PC-3 (cell line): ENCODE data around the gene BHLHE23. TPM values are rescaled to one million over a fixed set of nuclear protein-coding genes. Genes with fewer than 3 reads are reported as not detected.

Experiments
- ATAC-seq: fragments of 200-7000 bp; cut with Tn5 transposase; 2 replicates; pipeline ENCODE4 v1.9.1; 2020; ENCODE audit warnings: mild to moderate bottlenecking, moderate library complexity
- BruUV-seq: library from RNA; stranded (reverse); fragments of 400-500 nt; replicated peaks from 2 replicates; lab custom pipeline; 2021; lab: Mats Ljungman, UMichigan
- CTCF ChIA-PET: fragments of 300-600 bp; sonication (Branson Sonifier 250); formaldehyde crosslinking; loops from one replicate; lab custom pipeline; 2022; ENCODE audit warnings: antibody characterized with exemption; lab: Charles Lee
- POLR2A ChIA-PET: fragments of 300-600 bp; sonication (Branson Sonifier 250); formaldehyde crosslinking; loops from one replicate; lab custom pipeline; 2022; ENCODE audit warnings: antibody characterized with exemption; ENCODE audit not compliant: unreplicated experiment; lab: Charles Lee
- DNase-seq: peaks from one replicate; pipeline ENCODE4 v3.0.0-alpha.2; 2015
- H2AFZ ChIP-seq: fragments of 300-600 bp; sonication (generic); 2 replicates; pipeline ENCODE4 v1.6.0; 2016; ENCODE audit warnings: antibody characterized with exemption, low read length
- H3F3A ChIP-seq: fragments of 300-600 bp; sonication (generic); one replicate; pipeline ENCODE4 v1.6.0; 2017; ENCODE audit warnings: antibody characterized with exemption, low read length, control low read depth, mild to moderate bottlenecking; ENCODE audit not compliant: unreplicated experiment
- H3K27ac ChIP-seq: fragments of 300-600 bp; sonication (generic); 2 replicates; pipeline ENCODE4 v1.5.1; 2016; ENCODE audit warnings: mild to moderate bottlenecking, low read length
- H3K27me3 ChIP-seq: fragments of 300-600 bp; sonication (generic); 2 replicates; pipeline ENCODE4 v1.6.1; 2016; ENCODE audit warnings: low read length, mixed read lengths
- H3K36me3 ChIP-seq: fragments of 300-600 bp; sonication (generic); 2 replicates; pipeline ENCODE4 v1.6.1; 2016; ENCODE audit warnings: low read depth, mixed run types, low read length, mixed read lengths
- H3K4me1 ChIP-seq: fragments of 300-600 bp; sonication (generic); 2 replicates; pipeline ENCODE4 v1.5.1; 2016; ENCODE audit warnings: low read length; ENCODE audit not compliant: insufficient read depth
- H3K4me2 ChIP-seq: fragments of 300-600 bp; sonication (generic); 2 replicates; pipeline ENCODE4 v1.6.0; 2016; ENCODE audit warnings: low read length
- H3K4me3 ChIP-seq: fragments of 300-600 bp; sonication (generic); 2 replicates; pipeline ENCODE4 v1.5.1; 2016; ENCODE audit warnings: mild to moderate bottlenecking, low read length, mixed read lengths
- H3K79me2 ChIP-seq: fragments of 300-600 bp; sonication (generic); 2 replicates; pipeline ENCODE4 v1.6.1; 2017; ENCODE audit warnings: low read length, mixed read lengths
- H3K9ac ChIP-seq: fragments of 300-600 bp; sonication (generic); 2 replicates; pipeline ENCODE4 v1.6.0; 2016; ENCODE audit warnings: mild to moderate bottlenecking, low read length
- H3K9me2 ChIP-seq: fragments of 300-600 bp; sonication (generic); replicated peaks from 2 replicates; pipeline ENCODE4 v1.6.1; 2016; ENCODE audit warnings: mixed run types, low read length, mixed read lengths
- H3K9me3 ChIP-seq: fragments of 300-600 bp; sonication (generic); 2 replicates; pipeline ENCODE4 v1.6.1; 2016; ENCODE audit warnings: low read length, mixed read lengths
- H4K20me1 ChIP-seq: fragments of 300-600 bp; sonication (generic); 2 replicates; pipeline ENCODE4 v1.6.1; 2016; ENCODE audit warnings: low read length, mixed read lengths
- CTCF ChIP-seq: fragments of 300-600 bp; sonication (generic); conservative IDR thresholded peaks from 2 replicates; pipeline ENCODE4 v1.5.1; 2017; ENCODE audit warnings: antibody characterized with exemption, low read depth, mild to moderate bottlenecking, low read length
- EZH2 ChIP-seq: fragments of 300-600 bp; sonication (generic); IDR thresholded peaks from one replicate; pipeline ENCODE4 v1.6.1; 2017; ENCODE audit warnings: antibody characterized with exemption, mild to moderate bottlenecking, low read length; ENCODE audit not compliant: unreplicated experiment
- EZH2phosphoT487 ChIP-seq: fragments of 300-600 bp; sonication (generic); IDR thresholded peaks from 2 replicates; pipeline ENCODE4 v1.6.1; 2018; ENCODE audit warnings: mild to moderate bottlenecking, antibody characterized with exemption, low read length, borderline replicate concordance
- intact Hi-C: fragments of 100-400 bp; cut with micrococcal nuclease; formaldehyde crosslinking; loops from 2 replicates; pipeline ENCODE4 v1.9.0; 2023
- total RNA-seq: library from RNA; depleted of rRNA; stranded (reverse); fragments of >200 nt; gene quantifications from 2 replicates; pipeline ENCODE4 v1.2.3, GENCODE V29; 2014

The BHLHE23 gene
- total RNA-seq, 1 experiment from 2014 or later, result not detected

- ChIA-PET POLR2A (no interaction called here), CTCF (no interaction called here)
- Histone ChIP-seq H4K20me1 (no peaks in the 10 kb centered on the region), H3K79me2 (no peaks in the 10 kb centered on the region), H3K4me2 (no peak overlapping the region), H3K27me3 (peaks cover 74% of the 10 kb centered on the region), H3K4me3 (no peak overlapping the region), H2AFZ (no peak overlapping the region), H3K4me1 (no peaks in the 10 kb centered on the region), H3F3A (no peaks in the 10 kb centered on the region), H3K36me3 (no peaks in the 10 kb centered on the region), H3K9me3 (no peaks in the 10 kb centered on the region), H3K9ac (no peak overlapping the region), H3K9me2 (no peaks in the 10 kb centered on the region), H3K27ac (no peak overlapping the region)
- intact Hi-C loops, result no loop called here
- no peak for DNase-seq
- no TSS peak for BruUV-seq
- ATAC-seq, result no peak
- TF ChIP-seq EZH2 (no peak), EZH2phosphoT487 (no peak), CTCF (no peak)
Observed at GRCh38 chr20:63045401-63045800, 38.6 kb upstream of the BHLHE23 start.

DNA sequence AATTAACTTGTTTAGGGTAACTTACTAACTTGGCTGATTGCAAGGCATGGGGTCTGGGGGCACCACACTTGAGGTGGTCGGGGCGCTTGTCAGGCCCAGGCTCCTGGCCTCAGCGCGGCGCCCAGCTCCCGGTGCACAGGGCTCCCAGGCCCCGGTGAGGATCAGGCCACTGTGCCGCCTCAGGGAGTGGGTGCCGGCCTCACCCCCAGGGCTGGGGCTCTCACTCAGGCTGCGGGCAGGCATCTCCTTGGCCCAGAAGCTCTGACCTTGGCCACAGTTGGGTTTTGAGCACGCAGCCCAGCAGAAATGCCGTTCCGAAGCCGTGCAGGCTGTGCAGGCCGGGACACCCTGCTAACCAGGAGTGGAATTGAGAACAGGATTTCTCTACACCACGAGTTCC, 37.8 kb upstream of the BHLHE23 start:
- Histone ChIP-seq H2AFZ (no peak overlapping the region), H3K27ac (no peak overlapping the region), H3K9me3 (no peaks in the 10 kb centered on the region), H3K4me2 (no peak overlapping the region), H3F3A (no peaks in the 10 kb centered on the region), H3K9me2 (no peaks in the 10 kb centered on the region), H3K4me3 (no peak overlapping the region), H3K27me3 (peaks cover 74% of the 10 kb centered on the region), H3K4me1 (no peaks in the 10 kb centered on the region), H3K9ac (no peak overlapping the region), H3K79me2 (no peaks in the 10 kb centered on the region), H3K36me3 (no peaks in the 10 kb centered on the region), H4K20me1 (no peaks in the 10 kb centered on the region)
- DNase-seq, result no peak
- intact Hi-C loops, result no loop called here
- TF ChIP-seq EZH2phosphoT487 (no peak), EZH2 (no peak), CTCF (no peak)
- ChIA-PET CTCF (no interaction called here), POLR2A (interaction anchor here (0.6 kb wide), 1 partner anchor 476 kb away, joined by 12 read pairs; the partner anchor contains the start of gene PPDPF)
- ATAC-seq, result no peak
- BruUV-seq, result no TSS peak

DNA sequence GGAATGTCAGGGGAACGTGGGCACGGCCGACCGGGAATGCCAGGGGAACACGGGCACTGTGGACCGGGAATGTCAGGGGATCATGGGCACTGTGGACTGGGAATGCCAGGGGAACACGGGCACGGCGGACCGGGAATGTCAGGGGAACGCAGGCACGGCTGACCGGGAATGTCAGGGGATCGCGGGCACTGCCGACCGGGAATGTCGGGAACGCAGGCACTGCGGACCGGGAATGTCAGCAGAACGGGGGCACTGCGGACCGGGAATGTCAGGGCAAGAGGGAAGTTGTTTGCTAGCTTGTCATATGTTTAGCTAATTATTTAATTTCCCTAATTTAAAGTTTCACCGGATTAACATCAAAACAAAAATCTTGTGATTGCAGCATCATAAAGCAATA, 37.4 kb upstream of the BHLHE23 start:
- no peak for TF ChIP-seq EZH2phosphoT487
- TF ChIP-seq CTCF, result no peak
- TF ChIP-seq EZH2, result no peak
- BruUV-seq, result no TSS peak
- Histone ChIP-seq H3K79me2 (no peaks in the 10 kb centered on the region), H3K4me2 (no peak overlapping the region), H2AFZ (no peak overlapping the region), H3K4me3 (no peak overlapping the region), H3K36me3 (no peaks in the 10 kb centered on the region), H3K4me1 (no peaks in the 10 kb centered on the region), H3F3A (no peaks in the 10 kb centered on the region), H3K27ac (no peak overlapping the region), H3K27me3 (peaks cover 74% of the 10 kb centered on the region), H4K20me1 (no peaks in the 10 kb centered on the region), H3K9ac (no peak overlapping the region), H3K9me2 (no peaks in the 10 kb centered on the region), H3K9me3 (no peaks in the 10 kb centered on the region)
- ATAC-seq (no peak), DNase-seq (no peak)
- ChIA-PET POLR2A (interaction anchor here (0.6 kb wide), 1 partner anchor 476 kb away, joined by 12 read pairs; the partner anchor contains the start of gene PPDPF), CTCF (no interaction called here)
- intact Hi-C loops, result no loop called here
